NCI-H526 (cell line): ENCODE data around the gene DAZL.
"Not testable (repeated sequence)": the region's sequence is repeated elsewhere in the genome, so short reads cannot be mapped to it uniquely, and the experiment has no call there.

Experiments
- DNase-seq, 2 experiments: peaks; one replicate each; lab custom pipeline; 2025; lab: John Stamatoyannopoulos, UW

DAZL gene

GRCh38 chr3:16604887-16605602 is at the start of gene DAZL:
DAZL (minus strand) TSS chr3:16605423; CDS start chr3:16605205, 218 bp downstream.
- no peak for DNase-seq

- no peak for DNase-seq
These were observed 49.8 kb upstream of the DAZL start for GRCh38 chr3:16654976-16655375.

- DNase-seq, result no peak
These were observed 48.5 kb upstream of the DAZL start for GRCh38 chr3:16653712-16654111.

GRCh38 chr3:16647668-16648067 is 42.4 kb upstream of the DAZL start:
- DNase-seq, result no peak

GRCh38 chr3:16639806-16640205 is 34.6 kb upstream of the DAZL start:
- no peak for DNase-seq

GRCh38 chr3:16633948-16634347 is 28.7 kb upstream of the DAZL start:
- no peak for DNase-seq

- no peak for DNase-seq
These were observed 27.2 kb upstream of the DAZL start for GRCh38 chr3:16632395-16632794.

GRCh38 chr3:16618721-16619120 is 13.5 kb upstream of the DAZL start:
- DNase-seq, result no peak

- DNase-seq, result not testable (repeated sequence)
These were observed 11.9 kb upstream of the DAZL start for GRCh38 chr3:16617155-16617554.

- DNase-seq, result no peak
These were observed 10.9 kb upstream of the DAZL start for GRCh38 chr3:16616083-16616482.

- no peak for DNase-seq
These were observed 9.1 kb upstream of the DAZL start for GRCh38 chr3:16614033-16615031.

GRCh38 chr3:16609927-16610580 is 4.8 kb upstream of the DAZL start:
- no peak for DNase-seq

GRCh38 chr3:16608816-16609215 is 3.6 kb upstream of the DAZL start:
- peak; percentile 31 to 67 for DNase-seq

- no peak for DNase-seq
These were observed 2.5 kb upstream of the DAZL start for GRCh38 chr3:16607718-16608117.

- DNase-seq, result no peak
These were observed 1.2 kb upstream of the DAZL start for GRCh38 chr3:16606398-16606797.

GRCh38 chr3:16605966-16606365 is 743 bp upstream of the DAZL start:
- no peak for DNase-seq

- no peak for DNase-seq
These were observed 790 bp downstream of the DAZL start for GRCh38 chr3:16604433-16604832.

GRCh38 chr3:16601537-16602005 is 3.7 kb downstream of the DAZL start:
- DNase-seq, result no peak

GRCh38 chr3:16600780-16601536 is 4.3 kb downstream of the DAZL start:
- DNase-seq, result peak; percentile 32 to 85

GRCh38 chr3:16599694-16600093 is 5.5 kb downstream of the DAZL start:
- DNase-seq, result no peak

- DNase-seq, result no peak
These were observed 8.7 kb downstream of the DAZL start for GRCh38 chr3:16596352-16597032.
